ENCODE data around the gene NELL1. TPM values are rescaled to one million over a fixed set of nuclear protein-coding genes. Genes with fewer than 3 reads are reported as not detected.

Gene NELL1
- total RNA-seq, 4 donors from 2014 or later = 0.27 TPM; not detected in 3

- Histone ChIP-seq H3K9me3 (no peaks in the 10 kb centered on the region), H3K27me3 (no peaks in the 10 kb centered on the region), H3K4me1 (no peaks in the 10 kb centered on the region), H3K4me3 (no peak overlapping the region), H3K36me3 (no peaks in the 10 kb centered on the region), H3K27ac (no peak overlapping the region)
- intact Hi-C loops (cut with DNase I; ENCODE audit: low total_unique reads) = no loop called here
- in situ Hi-C loops (cut with MboI; ENCODE audit: low pct_ligation_motif_present in 1 of 4, low pct_unique_long_range_greater_than_20kb in 1 of 4, low sequenced_read_pairs in 3 of 4) = no loop called here
- no peak for DNase-seq
- TF ChIP-seq POLR2A (IDR thresholded peaks at IDR 0.05) = no peak
- TF ChIP-seq POLR2AphosphoS5 (IDR thresholded peaks at IDR 0.05) = no peak
- TF ChIP-seq EP300 (IDR thresholded peaks at IDR 0.05; ENCODE audit: low read depth) = no peak
- no peak for TF ChIP-seq CTCF (IDR thresholded peaks at IDR 0.05)
- 59 to 72% methylated on average over 3 of the region's 3 CpGs for WGBS, 2 donors (ENCODE audit: low coverage in 1 of 2)
Observed at GRCh38 chr11:20688761-20689160, 19.4 kb downstream of the NELL1 start.

- intact Hi-C loops (cut with DNase I; ENCODE audit: low total_unique reads) = no loop called here
- Histone ChIP-seq H3K27me3 (no peaks in the 10 kb centered on the region), H3K36me3 (no peaks in the 10 kb centered on the region), H3K4me1 (no peaks in the 10 kb centered on the region), H3K9me3 (no peaks in the 10 kb centered on the region), H3K4me3 (no peak overlapping the region), H3K27ac (no peak overlapping the region)
- TF ChIP-seq CTCF (IDR thresholded peaks at IDR 0.05) = no peak
- no peak for TF ChIP-seq EP300 (IDR thresholded peaks at IDR 0.05; ENCODE audit: low read depth)
- no peak for TF ChIP-seq POLR2A (IDR thresholded peaks at IDR 0.05)
- no peak for TF ChIP-seq POLR2AphosphoS5 (IDR thresholded peaks at IDR 0.05)
- no peak for DNase-seq
- 56% methylated on average over 6 of the region's 6 CpGs; no CpG with 5 or more reads in 1 of the 2 donors for WGBS, 2 donors (ENCODE audit: low coverage in 1 of 2)
- in situ Hi-C loops (cut with MboI; ENCODE audit: low pct_ligation_motif_present in 1 of 4, low pct_unique_long_range_greater_than_20kb in 1 of 4, low sequenced_read_pairs in 3 of 4) = no loop called here
Observed at GRCh38 chr11:20707876-20708275, 38.5 kb downstream of the NELL1 start.

GRCh38 chr11:20712912-20713311, 43.5 kb downstream of the NELL1 start:
- TF ChIP-seq EP300 (IDR thresholded peaks at IDR 0.05; ENCODE audit: low read depth) (no peak), POLR2A (IDR thresholded peaks at IDR 0.05) (no peak), POLR2AphosphoS5 (IDR thresholded peaks at IDR 0.05) (no peak), CTCF (IDR thresholded peaks at IDR 0.05) (no peak)
- intact Hi-C loops (cut with DNase I; ENCODE audit: low total_unique reads) = no loop called here
- Histone ChIP-seq H3K36me3 (no peaks in the 10 kb centered on the region), H3K27ac (no peak overlapping the region), H3K4me1 (no peaks in the 10 kb centered on the region), H3K9me3 (no peaks in the 10 kb centered on the region), H3K4me3 (no peak overlapping the region), H3K27me3 (no peaks in the 10 kb centered on the region)
- 57 to 79% methylated on average over 1 to 3 of the region's 3 CpGs for WGBS, 2 donors (ENCODE audit: low coverage in 1 of 2)
- no peak for DNase-seq
- in situ Hi-C loops (cut with MboI; ENCODE audit: low pct_ligation_motif_present in 1 of 4, low pct_unique_long_range_greater_than_20kb in 1 of 4, low sequenced_read_pairs in 3 of 4) = no loop called here

- Histone ChIP-seq H3K36me3 (no peaks in the 10 kb centered on the region), H3K4me1 (no peaks in the 10 kb centered on the region), H3K27me3 (no peaks in the 10 kb centered on the region), H3K9me3 (no peaks in the 10 kb centered on the region), H3K27ac (no peak overlapping the region), H3K4me3 (no peak overlapping the region)
- TF ChIP-seq POLR2AphosphoS5 (IDR thresholded peaks at IDR 0.05) (no peak), CTCF (IDR thresholded peaks at IDR 0.05) (no peak)
- in situ Hi-C loops (cut with MboI; ENCODE audit: low pct_ligation_motif_present in 1 of 4, low pct_unique_long_range_greater_than_20kb in 1 of 4, low sequenced_read_pairs in 3 of 4) = no loop called here
- DNase-seq = no peak
- intact Hi-C loops (cut with DNase I; ENCODE audit: low total_unique reads) = no loop called here
- WGBS, 2 donors (ENCODE audit: low coverage in 1 of 2) = 70 to 76% methylated on average over 1 of the region's 1 CpG
Observed at GRCh38 chr11:20715464-20715863, 46.1 kb downstream of the NELL1 start.

All from transverse colon (tissue), 4 donors.